ENCODE measurements around the gene GSAP. TPM values are rescaled to one million over a fixed set of nuclear protein-coding genes. Genes with fewer than 3 reads are reported as not detected.

GSAP gene
- total and polyA plus RNA-seq, 9 of the 15 experiments (the other 6 are each of a cell fraction or from before 2014, with no cell fraction given) = 0.13 TPM; not detected in 8

- POLR2A ChIA-PET = no interaction called here
- Histone ChIP-seq H3K36me3 (ENCODE audit: control insufficient read depth, insufficient read depth, low read length) (no peaks in the 10 kb centered on the region), H3K4me2 (ENCODE audit: insufficient read depth, low read length) (no peak overlapping the region), H3K79me2 (ENCODE audit: control insufficient read depth, insufficient read depth, low read length) (no peaks in the 10 kb centered on the region), H3K4me3 (no peak overlapping the region), H3K9ac (ENCODE audit: insufficient read depth in 1 of 2, low read depth in 2 of 2, low read length in 2 of 2) (no peak overlapping the region), H4K20me1 (replicated peaks; ENCODE audit: control insufficient read depth, insufficient read depth, low read length) (no peaks in the 10 kb centered on the region), H3K9me1 (ENCODE audit: control insufficient read depth, insufficient read depth, low read length) (no peaks in the 10 kb centered on the region), H3K4me1 (replicated peaks in 1 of 2; ENCODE audit: control insufficient read depth in 2 of 2, insufficient read depth in 2 of 2, low read length in 2 of 2) (no peaks in the 10 kb centered on the region), H3K27ac (ENCODE audit: extremely low read depth, low read depth, low read length) (no peak overlapping the region), H3K27me3 (ENCODE audit: control insufficient read depth in 2 of 2, insufficient read depth in 2 of 2, low read length in 2 of 2) (peaks cover 2 to 13% of the 10 kb centered on the region in 2 experiments; a peak in 2 of 5 replicates), H3K9me3 (replicated peaks; ENCODE audit: control insufficient read depth, insufficient read depth, low read depth, low read length) (no peaks in the 10 kb centered on the region), H2AFZ (ENCODE audit: low read depth, low read length) (no peak overlapping the region)
- FAIRE-seq = no peak
- ATAC-seq = no peak
- in situ Hi-C loops (cut with MboI) (no loop called here), intact Hi-C loops (cut with micrococcal nuclease) (no loop called here)
- CTCF ChIA-PET (ENCODE audit: low intra/inter-chr PET ratio) = no interaction called here
- DNase-seq (ENCODE audit: extremely low read depth in 1 of 4, low spot score in 3 of 4) = no peak
- 3% methylated on average over 7 of the region's 7 CpGs for WGBS (ENCODE audit: insufficient coverage, low coverage, missing lambda C conversion rate)
- BruUV-seq (replicated peaks) = no TSS peak
- TF ChIP-seq ESRRB (CRISPR knock-in tag; IDR thresholded peaks at IDR 0.05; ENCODE audit: borderline replicate concordance) (no peak), FOXJ3 (CRISPR knock-in tag; IDR thresholded peaks at IDR 0.05) (no peak), ZNF57 (CRISPR knock-in tag; IDR thresholded peaks at IDR 0.05) (no peak), GABPB1 (CRISPR knock-in tag; IDR thresholded peaks at IDR 0.05) (no peak), RBM17 (IDR thresholded peaks at IDR 0.05; ENCODE audit: borderline replicate concordance, low read depth, low read length) (no peak), E2F3 (CRISPR knock-in tag; IDR thresholded peaks at IDR 0.05) (no peak), THRA (IDR thresholded peaks at IDR 0.05) (no peak), ETV6 (IDR thresholded peaks at IDR 0.05; ENCODE audit: borderline replicate concordance in 1 of 2, low read depth in 2 of 2, low read length in 1 of 2) (no peak), ETV6 (CRISPR knock-in tag; IDR thresholded peaks at IDR 0.05; ENCODE audit: borderline replicate concordance) (no peak), SIN3A (IDR thresholded peaks at IDR 0.05; ENCODE audit: borderline replicate concordance in 2 of 2, control insufficient read depth in 1 of 2, low read depth in 2 of 2, low read length in 2 of 2) (no peak), MCM7 (IDR thresholded peaks at IDR 0.05) (no peak), ZNF175 (CRISPR knock-in tag; IDR thresholded peaks at IDR 0.05; ENCODE audit: low read depth) (no peak), BACH1 (tag; IDR thresholded peaks at IDR 0.05) (no peak), KLF10 (CRISPR knock-in tag; IDR thresholded peaks at IDR 0.05) (no peak), BCLAF1 (IDR thresholded peaks at IDR 0.05; ENCODE audit: borderline replicate concordance in 1 of 2, control insufficient read depth in 1 of 2, low read depth in 2 of 2, low read length in 1 of 2) (no peak), MLLT1 (IDR thresholded peaks at IDR 0.05) (no peak), ZNF436 (CRISPR knock-in tag; IDR thresholded peaks at IDR 0.05) (no peak), SP1 (CRISPR knock-in tag; IDR thresholded peaks at IDR 0.05) (no peak)
These were observed 127.4 kb downstream of the GSAP start for GRCh38 chr7:77288676-77289320.
